Urinary bladder (tissue), 4 donors: ENCODE results near the gene NTRK1. TPM values are rescaled to one million over a fixed set of nuclear protein-coding genes. Genes with fewer than 3 reads are reported as not detected.

ENCODE experiments used
- DNase-seq: peaks from one replicate; pipeline ENCODE4 v3.0.0-alpha.2; 2015; ENCODE audit errors: extremely low spot score
- H3K27ac ChIP-seq: one replicate; pipeline ENCODE4 v1.5.1; 2013; ENCODE audit warnings: low read depth, mild to moderate bottlenecking, moderate library complexity
- H3K36me3 ChIP-seq: one replicate; pipeline ENCODE4 v1.6.1; 2013; ENCODE audit warnings: mild to moderate bottlenecking, moderate library complexity; ENCODE audit not compliant: insufficient read depth
- H3K4me1 ChIP-seq: one replicate; pipeline ENCODE4 v1.6.1; 2013; ENCODE audit warnings: mild to moderate bottlenecking, moderate library complexity; ENCODE audit not compliant: insufficient read depth
- H3K4me3 ChIP-seq: one replicate; pipeline ENCODE4 v1.5.1; 2013; ENCODE audit warnings: low read depth, low read length
- WGBS: extraction: QIAGEN DNeasy Blood & Tissue Kit; methylation state at CpG from one replicate; pipeline ENCODE4 v1.1.7; 2013; 5-methylcytosine and 5-hydroxymethylcytosine counted together
- polyA plus RNA-seq: library from polyadenylated mRNA; stranded (reverse); fragments of 200-250 nt; gene quantifications from one replicate; pipeline ENCODE4 v1.2.3, GENCODE V29; 2013
- total RNA-seq: library from RNA; depleted of rRNA; stranded (reverse); fragments of >200 nt; gene quantifications from one replicate; pipeline ENCODE4 v1.2.3, GENCODE V29; 2014
- donor health status: healthy with polysubstance abuse.
- donor health status: healthy.

NTRK1 gene
- total and polyA plus RNA-seq, 2 donors: 0.37 to 1.0 TPM

GRCh38 chr1:156906206-156906906, 45.7 kb downstream of the NTRK1 start:
- Histone ChIP-seq H3K27ac (no peak overlapping the region), H3K36me3 (no peaks in the 10 kb centered on the region), H3K4me1 (no peaks in the 10 kb centered on the region), H3K4me3 (no peak overlapping the region)
- WGBS: 94% methylated on average over 16 of the region's 16 CpGs
- DNase-seq: no peak

GRCh38 chr1:156908541-156908940, 47.9 kb downstream of the NTRK1 start:
- no peaks in the 10 kb centered on the region for H3K36me3 ChIP-seq
- WGBS: 75% methylated on average over 29 of the region's 29 CpGs
- no peaks in the 10 kb centered on the region for H3K4me1 ChIP-seq
- no peak overlapping the region for H3K4me3 ChIP-seq
- no peak for DNase-seq
- no peak overlapping the region for H3K27ac ChIP-seq

- no peak for DNase-seq
- H3K27ac ChIP-seq: no peak overlapping the region
- no peaks in the 10 kb centered on the region for H3K36me3 ChIP-seq
- WGBS: 65% methylated on average over 10 of the region's 10 CpGs
- H3K4me3 ChIP-seq: no peak overlapping the region
- no peaks in the 10 kb centered on the region for H3K4me1 ChIP-seq
Measured at GRCh38 chr1:156908955-156909354, 48.3 kb downstream of the NTRK1 start.

GRCh38 chr1:156909671-156910070, 49.0 kb downstream of the NTRK1 start:
- 82% methylated on average over 5 of the region's 5 CpGs for WGBS
- DNase-seq: no peak
- Histone ChIP-seq H3K4me1 (no peaks in the 10 kb centered on the region), H3K4me3 (no peak overlapping the region), H3K27ac (no peak overlapping the region), H3K36me3 (no peaks in the 10 kb centered on the region)

GRCh38 chr1:156910309-156910782, 49.7 kb downstream of the NTRK1 start:
- WGBS: 49% methylated on average over 18 of the region's 18 CpGs
- Histone ChIP-seq H3K4me1 (no peaks in the 10 kb centered on the region), H3K27ac (no peak overlapping the region), H3K36me3 (no peaks in the 10 kb centered on the region), H3K4me3 (no peak overlapping the region)
- DNase-seq: no peak

GRCh38 chr1:156911577-156912298, 51.1 kb downstream of the NTRK1 start:
- no peaks in the 10 kb centered on the region for H3K36me3 ChIP-seq
- DNase-seq: no peak
- no peak overlapping the region for H3K4me3 ChIP-seq
- H3K27ac ChIP-seq: no peak overlapping the region
- WGBS: 76% methylated on average over 6 of the region's 6 CpGs
- H3K4me1 ChIP-seq: no peaks in the 10 kb centered on the region

GRCh38 chr1:156912310-156912709, 51.6 kb downstream of the NTRK1 start:
- WGBS: 72% methylated on average over 2 of the region's 2 CpGs
- H3K36me3 ChIP-seq: no peaks in the 10 kb centered on the region
- H3K4me3 ChIP-seq: no peak overlapping the region
- H3K4me1 ChIP-seq: no peaks in the 10 kb centered on the region
- no peak overlapping the region for H3K27ac ChIP-seq
- DNase-seq: no peak

GRCh38 chr1:156912861-156913808, 52.5 kb downstream of the NTRK1 start:
- H3K4me1 ChIP-seq: no peaks in the 10 kb centered on the region
- H3K36me3 ChIP-seq: no peaks in the 10 kb centered on the region
- no peak overlapping the region for H3K27ac ChIP-seq

GRCh38 chr1:156913809-156914387, 53.2 kb downstream of the NTRK1 start:
- Histone ChIP-seq H3K4me1 (no peaks in the 10 kb centered on the region), H3K36me3 (no peaks in the 10 kb centered on the region), H3K27ac (no peak overlapping the region), H3K4me3 (no peak overlapping the region)
- 84% methylated on average over 13 of the region's 13 CpGs for WGBS
- DNase-seq: no peak

More at GRCh38 chr1:156912861-156913808, 52.5 kb downstream of the NTRK1 start:
- H3K4me3 ChIP-seq: no peak overlapping the region
- WGBS: 61% methylated on average over 24 of the region's 24 CpGs
- no peak for DNase-seq

- no peak overlapping the region for H3K27ac ChIP-seq
- H3K36me3 ChIP-seq: no peaks in the 10 kb centered on the region
- no peaks in the 10 kb centered on the region for H3K4me1 ChIP-seq
- no peak overlapping the region for H3K4me3 ChIP-seq
- WGBS: 70% methylated on average over 9 of the region's 9 CpGs
- DNase-seq: no peak
Measured at GRCh38 chr1:156914440-156914856, 53.8 kb downstream of the NTRK1 start.

GRCh38 chr1:156920233-156921052, 59.8 kb downstream of the NTRK1 start, which contains the start of gene LRRC71:
LRRC71 (plus strand) TSS chr1:156920632; CDS start chr1:156920804, 172 bp downstream.
- 5% methylated on average over 71 of the region's 71 CpGs for WGBS
- Histone ChIP-seq H3K27ac (no peak within 1 kb of the TSS), H3K36me3 (no peaks in the 10 kb centered on the region), H3K4me1 (no peaks in the 10 kb centered on the region), H3K4me3 (peak within 1 kb of the TSS; percentile 7)
- no peak for DNase-seq

- no peak overlapping the region for H3K4me3 ChIP-seq
- no peak for DNase-seq
- 69% methylated on average over 7 of the region's 7 CpGs for WGBS
- H3K36me3 ChIP-seq: no peaks in the 10 kb centered on the region
- H3K27ac ChIP-seq: no peak overlapping the region
- no peaks in the 10 kb centered on the region for H3K4me1 ChIP-seq
Measured at GRCh38 chr1:156921053-156921529, 60.4 kb downstream of the NTRK1 start.
